GM23338 (cell line): Measurements from ENCODE around the gene RBM34. TPM values are rescaled to one million over a fixed set of nuclear protein-coding genes. Genes with fewer than 3 reads are reported as not detected.

ENCODE experiments used
- ATAC-seq: fragments of 200-7000 bp; cut with Tn5 transposase; 3 replicates; pipeline ENCODE4 v1.9.1; 2020
- DNase-seq: peaks from one replicate; pipeline ENCODE4 v3.0.0-alpha.2; 2015; ENCODE audit warnings: low spot score
- H2AFZ ChIP-seq: fragments of 200-600 bp; sonication (generic); 2 replicates; pipeline ENCODE4 v1.8.0; 2016; ENCODE audit warnings: antibody characterized with exemption, mild to moderate bottlenecking, moderate library complexity
- H3F3A ChIP-seq: fragments of 200-600 bp; sonication (generic); replicated peaks from 2 replicates; pipeline ENCODE4 v1.8.0; 2017; ENCODE audit warnings: antibody characterized with exemption, mixed run types, low read depth
- H3K27ac ChIP-seq: fragments of 200-600 bp; sonication (generic); 2 replicates; pipeline ENCODE4 v1.6.1; 2016; ENCODE audit warnings: low read depth
- H3K27me3 ChIP-seq: fragments of 200-600 bp; sonication (generic); 2 replicates; pipeline ENCODE4 v1.8.0; 2016; ENCODE audit warnings: mild to moderate bottlenecking, mixed run types, moderate library complexity; ENCODE audit not compliant: insufficient read depth
- H3K36me3 ChIP-seq: fragments of 200-600 bp; sonication (generic); 2 replicates; pipeline ENCODE4 v1.8.0; 2016; ENCODE audit warnings: mild to moderate bottlenecking; ENCODE audit not compliant: insufficient read depth
- H3K4me1 ChIP-seq: fragments of 200-600 bp; sonication (generic); 2 replicates; pipeline ENCODE4 v1.8.0; 2016; ENCODE audit warnings: mild to moderate bottlenecking, moderate library complexity; ENCODE audit not compliant: insufficient read depth
- H3K4me2 ChIP-seq: fragments of 200-600 bp; sonication (generic); 2 replicates; pipeline ENCODE4 v1.7.1; 2017; ENCODE audit warnings: mixed run types
- H3K4me3 ChIP-seq: fragments of 200-600 bp; sonication (generic); 2 replicates; pipeline ENCODE4 v1.6.1; 2016; ENCODE audit warnings: mixed run types
- H3K79me2 ChIP-seq: fragments of 200-600 bp; sonication (generic); replicated peaks from 2 replicates; pipeline ENCODE4 v1.8.0; 2017; ENCODE audit warnings: mild to moderate bottlenecking; ENCODE audit not compliant: insufficient read depth
- H3K9me2 ChIP-seq: fragments of 200-600 bp; sonication (generic); 2 replicates; pipeline ENCODE4 v1.8.0; 2017; ENCODE audit not compliant: insufficient read depth
- H4K20me1 ChIP-seq: fragments of 200-600 bp; sonication (generic); replicated peaks from 2 replicates; pipeline ENCODE4 v1.8.0; 2017; ENCODE audit warnings: mild to moderate bottlenecking; ENCODE audit not compliant: insufficient read depth
- H3K27ac Mint-ChIP-seq: 2 replicates; pipeline ENCODE4 v1.8.0; 2020; ENCODE audit warnings: inconsistent platforms, mild to moderate bottlenecking, moderate library complexity, mixed read lengths
- H3K27me3 Mint-ChIP-seq: 3 replicates; pipeline ENCODE4 v1.8.0; 2022; ENCODE audit warnings: low read depth, mild to moderate bottlenecking, moderate library complexity, mixed read lengths, inconsistent platforms; ENCODE audit not compliant: insufficient read depth, poor library complexity
- H3K36me3 Mint-ChIP-seq: 3 replicates; pipeline ENCODE4 v1.8.0; 2021; ENCODE audit warnings: low read depth, mild to moderate bottlenecking, inconsistent platforms, moderate library complexity, mixed read lengths
- H3K4me1 Mint-ChIP-seq: 3 replicates; pipeline ENCODE4 v1.8.0; 2020; ENCODE audit warnings: mild to moderate bottlenecking, inconsistent platforms, mixed read lengths
- H3K4me3 Mint-ChIP-seq: 3 replicates; pipeline ENCODE4 v1.8.0; 2021; ENCODE audit warnings: moderate library complexity, mild to moderate bottlenecking, inconsistent platforms, mixed read lengths
- H3K9me3 Mint-ChIP-seq: 3 replicates; pipeline ENCODE4 v1.8.0; 2020; ENCODE audit warnings: moderate library complexity, mild to moderate bottlenecking, inconsistent platforms, mixed read lengths
- CREB1 ChIP-seq: fragments of 250-450 bp; sonication (Bioruptor Pico); IDR thresholded peaks from 2 replicates; pipeline ENCODE4 v1.5.0; 2020; ENCODE audit warnings: low read depth, mild to moderate bottlenecking, moderate library complexity
- CTCF ChIP-seq, 2 experiments: fragments of 200-600 bp in 1 of 2; sonication (generic) in 1 of 2; conservative IDR thresholded peaks; 2 replicates each; pipeline versions ENCODE4 v1.5.1 to v1.6.1; 2016 to 2017; ENCODE audit warnings: antibody characterized with exemption in 2 of 2, low read depth in 2 of 2, mild to moderate bottlenecking in 2 of 2, moderate library complexity in 1 of 2
- ETS1 ChIP-seq: IDR thresholded peaks from 2 replicates; pipeline ENCODE4 v1.6.1; 2016; ENCODE audit warnings: antibody characterized with exemption
- EZH2 ChIP-seq: fragments of 200-600 bp; sonication (generic); IDR thresholded peaks from one replicate; pipeline ENCODE4 v1.8.0; 2017; ENCODE audit warnings: antibody characterized with exemption, mild to moderate bottlenecking, low read depth; ENCODE audit not compliant: unreplicated experiment
- EZH2phosphoT487 ChIP-seq: fragments of 200-600 bp; sonication (generic); IDR thresholded peaks from one replicate; pipeline ENCODE4 v1.8.1; 2018; ENCODE audit warnings: antibody characterized with exemption; ENCODE audit not compliant: unreplicated experiment
- JUNB ChIP-seq: IDR thresholded peaks from one replicate; pipeline ENCODE4 v1.6.1; 2016; ENCODE audit warnings: antibody characterized with exemption; ENCODE audit not compliant: unreplicated experiment
- NANOG ChIP-seq: IDR thresholded peaks from 2 replicates; pipeline ENCODE4 v1.6.1; 2016; ENCODE audit warnings: antibody characterized with exemption, borderline replicate concordance
- POLR2AphosphoS5 ChIP-seq: IDR thresholded peaks from 2 replicates; pipeline ENCODE4 v1.6.1; 2016; ENCODE audit warnings: antibody characterized with exemption, low read depth
- REST ChIP-seq: IDR thresholded peaks from one replicate; pipeline ENCODE4 v1.6.1; 2018; ENCODE audit warnings: antibody characterized with exemption; ENCODE audit not compliant: unreplicated experiment
- STAT1 ChIP-seq: IDR thresholded peaks from one replicate; pipeline ENCODE4 v1.6.1; 2016; ENCODE audit warnings: antibody characterized with exemption; ENCODE audit not compliant: unreplicated experiment
- ZNF114 ChIP-seq: fragments of 250-450 bp; sonication (Bioruptor Pico); IDR thresholded peaks from 2 replicates; pipeline ENCODE4 v1.5.0; 2020; ENCODE audit warnings: mild to moderate bottlenecking, moderate library complexity
- ZNF331 ChIP-seq: fragments of 250-450 bp; sonication (Bioruptor Pico); IDR thresholded peaks from 2 replicates; pipeline ENCODE4 v1.5.0; 2020; ENCODE audit warnings: low read depth, mild to moderate bottlenecking, moderate library complexity
- ZNF462 ChIP-seq: fragments of 250-450 bp; sonication (Bioruptor Pico); IDR thresholded peaks from 2 replicates; pipeline ENCODE4 v1.5.0; 2020; ENCODE audit warnings: mild to moderate bottlenecking, moderate library complexity
- polyA plus RNA-seq: library from polyadenylated mRNA; unstranded; fragments of >200 nt; fragmentation: Nextera tagmentation; extraction: Ambion mirVana; gene quantifications from 2 replicates; pipeline ENCODE4 v1.2.1, GENCODE V29; 2016
- total RNA-seq: library from RNA; depleted of rRNA; stranded (reverse); fragments of >200 nt; shearing (Covaris generic); gene quantifications from 2 replicates; pipeline ENCODE4 v1.2.3, GENCODE V29; 2014

Gene RBM34
- total and polyA plus RNA-seq, 2 experiments from 2014 or later: 51.8 to 177 TPM

GRCh38 chr1:235142991-235143390 is 18.1 kb downstream of the RBM34 start:
- Mint-ChIP-seq H3K9me3 (no peaks in the 10 kb centered on the region; the same call in 2 of the 3 replicates), H3K4me1 (no peaks in the 10 kb centered on the region), H3K27ac (no peak overlapping the region), H3K4me3 (no peak overlapping the region), H3K36me3 (peaks cover 84% of the 10 kb centered on the region), H3K27me3 (peaks cover 5% of the 10 kb centered on the region)
- Histone ChIP-seq H3K27ac (0 out of 2 replicates have a peak overlapping the region, but pooled peaks have one; percentile 26), H3K9me2 (no peaks in the 10 kb centered on the region), H3K27me3 (no peaks in the 10 kb centered on the region), H3K4me3 (no peak overlapping the region), H3K36me3 (peaks cover 41% of the 10 kb centered on the region; the same call in 1 of the 2 replicates), H3K4me2 (no peak overlapping the region), H2AFZ (no peak overlapping the region), H3K4me1 (no peaks in the 10 kb centered on the region), H3K79me2 (peaks cover 59% of the 10 kb centered on the region), H3F3A (no peaks in the 10 kb centered on the region), H4K20me1 (peaks cover 14% of the 10 kb centered on the region; the same call in 1 of the 2 replicates)
- TF ChIP-seq REST: no peak
- TF ChIP-seq CTCF (conservative IDR thresholded peaks at IDR 0.05; ENCODE audit: low read depth in 2 of 2): no peak
- no peak for TF ChIP-seq EZH2phosphoT487
- no peak for TF ChIP-seq JUNB
- no peak for TF ChIP-seq POLR2AphosphoS5
- no peak for TF ChIP-seq EZH2
- no peak for TF ChIP-seq CREB1 (CRISPR knock-in tag)
- TF ChIP-seq ZNF114: no peak
- TF ChIP-seq ZNF331: no peak
- TF ChIP-seq STAT1: no peak
- TF ChIP-seq ZNF462: no peak
- TF ChIP-seq ETS1: no peak
- TF ChIP-seq NANOG: no peak
- DNase-seq: no peak
- ATAC-seq: no peak
